Globus pallidus (tissue), 1 donor: Measurements from ENCODE around the gene SEL1L.
"Not testable (repeated sequence)": the region's sequence is repeated elsewhere in the genome, so short reads cannot be mapped to it uniquely, and the experiment has no call there.

Experiments used
- DNase-seq: peaks from one replicate; pipeline ENCODE4 v3.0.0-alpha.2; 2015; ENCODE audit warnings: low spot score

SEL1L gene

DNA sequence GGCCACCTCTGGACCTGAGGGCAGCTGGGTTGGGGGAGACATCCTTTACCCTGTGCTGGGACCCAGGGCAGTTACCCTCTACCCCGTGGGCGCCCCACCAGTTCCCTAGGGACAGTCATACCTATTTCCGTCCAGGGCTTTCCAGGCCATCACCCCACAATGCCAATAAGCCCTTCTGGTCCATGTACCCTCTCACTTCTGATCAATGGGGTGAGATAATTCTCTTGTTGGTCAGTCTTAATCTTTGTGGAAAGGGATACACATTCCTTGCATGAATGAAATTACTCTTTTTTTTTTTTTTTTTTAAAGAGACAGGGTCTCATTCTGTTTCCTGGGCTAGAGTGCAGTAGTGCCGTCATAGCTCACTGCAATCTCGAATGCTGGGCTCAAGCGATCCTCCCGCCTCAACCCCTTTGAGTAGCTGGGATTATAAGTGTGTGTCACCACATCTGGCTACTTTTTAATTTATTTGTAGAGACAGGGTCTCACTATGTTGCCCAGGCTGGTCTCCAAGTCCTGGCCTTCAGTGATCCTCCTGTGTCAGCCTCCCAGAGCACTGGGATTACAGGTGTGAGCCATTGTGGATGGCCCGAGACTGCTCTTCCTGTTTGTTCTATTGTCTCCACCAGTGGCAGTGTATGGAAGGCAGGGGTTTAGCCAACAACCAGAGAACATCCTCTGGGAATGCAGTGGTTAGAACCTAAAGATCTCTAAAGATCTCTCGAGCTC lies 87.2 kb downstream of the SEL1L start:
- DNase-seq: no peak

DNA sequence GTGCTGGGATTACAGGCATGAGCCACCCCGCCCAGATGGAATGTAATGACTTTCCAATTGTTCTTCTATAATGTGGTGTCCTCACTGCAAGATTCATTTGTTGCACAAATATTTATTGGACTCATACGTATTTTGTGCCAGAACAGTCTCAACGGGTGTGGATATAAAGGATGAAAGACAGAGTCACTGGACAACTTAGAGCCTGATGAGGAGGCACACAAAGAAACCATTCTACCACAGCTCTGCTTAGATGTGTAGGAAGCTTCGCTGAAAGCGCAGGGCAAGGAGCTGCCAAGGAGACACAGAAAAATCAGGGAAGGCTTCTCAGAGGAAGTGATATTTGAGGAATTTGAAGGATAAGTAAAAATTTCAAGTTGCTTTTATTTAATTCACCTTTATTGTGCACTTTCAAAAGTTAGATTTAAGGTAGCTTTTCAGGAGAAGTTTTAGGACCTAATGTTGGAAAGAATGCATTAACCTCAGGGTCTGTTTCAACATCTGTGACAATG lies 92.0 kb downstream of the SEL1L start:
- no peak for DNase-seq

DNA sequence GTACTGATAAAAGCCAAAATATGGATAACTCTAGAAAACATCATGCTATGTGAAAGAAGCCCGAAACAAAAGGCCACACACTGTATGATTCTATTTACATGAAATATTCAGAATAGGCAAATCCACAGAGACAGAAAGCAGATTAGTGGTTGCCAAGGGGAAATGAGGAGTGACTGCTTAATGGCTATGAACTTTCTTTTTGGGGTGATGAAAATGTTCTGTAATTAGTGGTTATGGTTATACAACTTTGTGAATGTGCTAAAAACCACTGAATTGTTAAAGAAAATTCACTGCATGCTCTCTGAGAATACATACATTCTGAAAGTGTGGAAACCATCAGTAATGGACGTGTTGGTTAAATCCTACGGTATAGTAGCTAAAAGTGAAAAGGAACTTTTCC lies 93.6 kb downstream of the SEL1L start:
- DNase-seq: no peak

DNA sequence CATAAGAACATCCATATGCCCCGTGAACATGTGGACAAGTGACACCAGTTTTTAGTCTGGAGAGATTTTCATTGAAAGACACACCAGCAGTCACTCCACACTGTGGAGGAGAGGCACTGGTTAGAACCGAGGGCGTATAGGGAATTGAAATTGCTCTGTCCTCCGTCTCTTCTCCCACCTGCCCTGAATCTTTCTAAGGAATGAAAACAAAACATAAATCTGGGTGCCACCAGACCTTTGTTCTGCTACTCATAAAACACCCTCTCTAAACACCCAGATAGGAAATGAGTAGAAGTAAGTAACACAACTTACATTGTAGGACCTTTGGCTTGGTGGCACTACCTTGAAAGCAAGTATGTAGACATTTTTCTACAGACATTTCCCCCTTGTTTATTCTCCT lies 96.4 kb downstream of the SEL1L start:
- DNase-seq: no peak

DNA sequence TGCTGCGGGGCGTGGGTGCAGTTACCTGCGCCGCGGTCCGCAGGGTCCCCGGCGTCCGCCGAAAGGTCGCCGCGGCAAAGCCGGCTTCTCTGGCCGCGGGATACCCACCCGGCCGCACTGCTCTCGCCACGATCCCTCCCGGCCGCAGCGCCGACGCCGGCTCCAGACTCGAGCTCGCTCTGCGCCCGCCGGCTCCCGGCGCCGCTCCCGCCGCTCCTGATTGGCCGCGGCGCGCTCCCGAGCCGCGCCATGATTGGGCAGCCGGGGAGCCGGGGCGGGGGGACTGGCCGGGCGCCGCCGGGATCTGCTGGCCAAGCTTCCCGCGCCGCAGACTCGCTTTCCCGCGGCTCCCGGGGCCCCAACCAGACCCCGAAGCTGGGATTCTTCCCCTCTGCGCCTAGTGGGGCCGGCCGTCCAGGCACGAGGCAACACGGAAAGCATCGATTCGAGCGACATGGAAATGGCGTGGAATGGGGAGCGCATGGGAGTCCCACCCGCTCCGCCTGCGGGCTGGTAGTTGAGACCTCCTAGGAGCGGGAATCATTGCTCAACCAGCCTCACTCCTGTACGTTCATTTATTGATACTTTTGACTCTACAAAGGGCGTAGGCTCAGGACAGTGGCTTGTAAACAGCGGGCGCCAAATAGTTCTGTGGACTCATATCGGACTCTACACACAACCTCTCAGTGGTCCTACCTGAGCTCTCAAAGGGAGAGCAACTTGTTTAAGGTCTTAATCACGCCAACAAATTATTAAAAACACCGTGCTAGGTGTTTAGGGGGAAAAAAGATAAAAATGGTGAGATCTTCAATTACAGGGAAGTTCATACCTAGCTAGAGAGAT lies 97.1 kb downstream of the SEL1L start:
- peak; percentile 75 for DNase-seq

DNA sequence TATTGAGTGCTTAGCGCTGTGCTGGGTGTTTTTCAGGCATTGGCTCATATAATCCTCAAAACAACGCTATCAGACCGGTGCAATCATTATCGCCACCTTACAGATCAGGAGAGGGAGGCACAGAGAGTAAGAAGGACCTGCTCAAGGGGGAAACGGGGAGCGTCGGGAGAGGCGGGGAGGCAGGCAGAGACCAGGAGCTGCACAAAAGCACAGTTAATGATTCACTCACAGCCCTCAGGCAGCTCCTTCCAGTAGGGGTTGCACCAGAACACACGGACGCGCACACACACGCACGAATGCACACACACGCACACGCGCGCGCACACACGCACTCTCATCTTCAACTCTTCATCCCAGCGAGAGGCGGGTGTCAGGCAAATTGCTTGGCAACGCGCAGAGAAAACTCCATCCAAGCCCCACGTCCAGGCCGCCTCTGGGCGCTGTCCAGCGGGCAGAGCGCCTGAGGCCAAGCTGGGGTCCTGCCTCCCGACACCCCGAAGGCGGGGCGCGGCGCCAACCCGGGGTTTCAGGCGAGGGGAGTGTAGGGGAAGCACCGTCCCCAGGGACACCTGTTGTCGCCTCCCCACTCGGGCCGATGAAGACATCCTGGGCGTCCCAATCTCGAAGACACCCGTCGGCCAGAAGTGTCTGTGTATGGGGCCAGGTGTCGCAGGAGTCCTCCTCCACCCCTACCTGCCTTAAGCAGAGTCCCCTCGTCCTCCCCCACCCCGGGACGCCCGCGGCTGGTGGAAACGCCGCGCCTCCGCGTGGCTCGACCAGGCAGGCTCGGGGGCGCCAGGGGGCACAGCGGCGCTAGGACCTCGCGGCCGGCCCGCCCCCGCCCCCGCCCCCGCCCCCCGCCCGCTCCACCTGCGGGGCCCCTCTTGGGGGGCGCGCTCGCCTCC lies 98.0 kb downstream of the SEL1L start:
- peak; percentile 54 for DNase-seq

DNA sequence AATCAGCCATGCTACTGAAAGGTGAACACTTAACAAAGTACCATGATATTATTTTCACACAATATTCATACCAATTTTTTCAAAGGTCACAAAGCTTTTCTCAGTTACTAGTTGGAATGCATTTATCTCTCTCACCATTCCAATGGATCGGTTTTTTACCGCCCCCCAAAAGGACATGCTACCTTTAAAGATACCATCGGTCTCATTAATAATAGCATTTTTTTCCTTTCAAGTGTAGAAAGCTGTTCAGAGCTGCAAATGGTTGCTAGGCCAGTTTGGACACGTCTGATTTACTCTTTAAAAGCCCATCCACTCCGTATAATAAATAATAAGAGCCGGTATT lies 98.6 kb downstream of the SEL1L start:
- DNase-seq: no peak

DNA sequence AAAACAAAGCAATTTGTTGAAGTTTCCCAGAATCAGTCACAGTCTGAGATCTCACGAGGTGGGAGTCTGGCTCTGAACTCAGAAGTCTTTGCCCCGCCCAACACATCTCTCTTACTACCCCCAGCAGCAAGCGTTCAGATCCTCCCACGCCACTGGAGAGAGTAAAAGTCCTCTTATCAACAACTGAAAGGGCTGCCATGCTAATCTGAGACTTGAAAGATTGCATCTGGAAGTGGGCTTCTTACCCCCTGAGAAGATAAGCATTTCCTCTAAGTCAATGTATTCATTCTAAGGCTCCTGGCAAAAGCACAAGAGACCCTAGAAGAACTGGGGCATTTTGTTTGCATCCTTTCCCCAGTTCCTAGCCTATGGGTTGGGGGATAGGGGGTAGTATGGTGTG lies 99.4 kb downstream of the SEL1L start:
- DNase-seq: no peak

DNA sequence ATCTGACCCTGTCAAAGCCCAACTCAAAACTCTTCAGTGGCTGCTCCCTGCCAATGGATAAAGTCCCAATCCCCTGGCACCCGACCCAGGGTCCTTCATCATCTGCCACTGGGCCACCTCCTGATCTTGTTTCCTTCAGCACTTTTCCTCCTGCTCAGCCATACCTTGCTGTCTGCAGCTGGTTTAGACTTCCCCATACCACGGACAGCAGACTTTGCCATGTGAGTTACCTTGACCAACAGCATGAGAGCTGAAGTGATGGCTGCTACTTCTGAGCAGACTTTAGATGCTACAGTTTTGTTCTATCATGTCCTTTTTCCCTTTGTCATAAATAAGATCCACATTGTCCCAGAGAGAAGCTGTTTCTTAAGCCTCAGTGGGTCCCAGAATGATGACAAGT lies 100.3 kb downstream of the SEL1L start:
- no peak for DNase-seq

DNA sequence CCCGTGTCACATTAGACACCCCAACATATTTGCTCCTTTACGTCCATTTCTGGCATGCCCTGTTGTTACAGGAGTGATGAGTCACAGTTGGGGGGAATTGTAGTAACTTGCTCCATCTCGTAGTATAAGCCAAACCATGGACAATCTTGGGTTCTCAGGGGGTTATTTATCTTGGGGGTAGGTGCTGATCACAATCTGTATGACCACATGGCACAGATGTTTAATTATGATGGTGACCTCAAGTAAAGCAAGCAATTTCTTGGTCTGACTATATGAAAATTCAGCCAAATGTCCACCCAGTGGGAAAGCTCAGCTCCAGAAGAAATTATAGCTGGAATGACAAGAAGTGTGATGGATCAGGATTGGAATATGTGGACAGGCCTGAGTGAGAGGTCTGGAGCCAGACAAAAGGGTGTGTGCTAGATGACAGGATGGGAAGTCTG lies 101.4 kb downstream of the SEL1L start:
- no peak for DNase-seq

DNA sequence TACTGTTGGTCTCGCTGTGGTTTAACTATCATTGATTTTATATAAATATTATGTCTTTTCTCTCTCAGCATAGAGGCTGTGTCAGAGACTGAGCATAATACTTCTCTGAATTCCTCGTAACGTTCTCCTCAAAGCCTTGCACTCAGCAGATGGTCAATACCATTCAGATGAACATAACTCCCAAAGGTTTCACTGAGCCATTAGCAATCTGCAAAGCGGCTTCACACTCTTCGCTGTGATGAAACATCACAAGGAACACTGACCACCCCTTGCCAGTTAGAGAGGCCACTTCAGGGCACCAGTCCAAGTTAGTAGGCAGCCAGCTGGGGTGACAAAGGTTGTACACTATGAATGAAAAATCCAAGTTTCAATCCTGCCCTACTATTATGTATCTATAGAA lies 103.4 kb downstream of the SEL1L start:
- no peak for DNase-seq

DNA sequence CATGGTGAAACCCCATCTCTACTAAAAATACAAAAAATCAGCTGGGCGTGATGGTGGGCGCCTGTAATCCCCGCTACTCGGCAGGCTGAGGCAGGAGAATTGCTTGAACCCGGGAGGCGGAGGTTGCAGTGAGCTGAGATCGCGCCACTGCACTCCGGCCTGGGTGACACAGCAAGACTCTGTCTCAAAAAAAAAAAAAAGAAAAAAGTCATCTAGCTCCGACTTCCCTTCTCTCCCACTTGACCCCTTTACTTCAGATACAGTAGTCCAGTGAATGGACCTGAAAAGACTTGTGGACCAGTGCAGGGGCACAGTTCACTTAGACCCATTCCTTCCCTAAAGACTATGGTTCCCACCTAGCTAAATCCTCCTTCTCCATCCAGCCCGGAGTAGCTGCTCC lies 103.9 kb downstream of the SEL1L start:
- DNase-seq: not testable (repeated sequence)

DNA sequence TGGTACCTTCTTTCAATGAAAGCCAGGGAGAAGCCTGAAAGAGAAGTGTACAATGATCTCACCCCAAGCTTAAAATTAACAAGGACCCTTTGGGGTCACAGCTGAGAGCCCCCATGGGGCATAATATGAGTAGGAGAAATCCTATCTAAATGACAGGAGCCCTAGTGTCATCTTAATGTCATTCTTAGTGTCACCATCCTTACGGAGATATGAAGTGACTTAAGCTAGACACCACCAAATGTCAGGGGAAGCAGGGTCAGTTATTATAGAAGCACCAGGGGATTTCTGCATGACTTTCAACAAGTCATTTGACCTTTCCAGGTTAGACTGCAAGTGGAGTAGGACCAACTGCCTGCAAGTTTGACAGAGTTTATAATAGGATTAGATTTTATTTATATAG lies 104.6 kb downstream of the SEL1L start:
- no peak for DNase-seq

DNA sequence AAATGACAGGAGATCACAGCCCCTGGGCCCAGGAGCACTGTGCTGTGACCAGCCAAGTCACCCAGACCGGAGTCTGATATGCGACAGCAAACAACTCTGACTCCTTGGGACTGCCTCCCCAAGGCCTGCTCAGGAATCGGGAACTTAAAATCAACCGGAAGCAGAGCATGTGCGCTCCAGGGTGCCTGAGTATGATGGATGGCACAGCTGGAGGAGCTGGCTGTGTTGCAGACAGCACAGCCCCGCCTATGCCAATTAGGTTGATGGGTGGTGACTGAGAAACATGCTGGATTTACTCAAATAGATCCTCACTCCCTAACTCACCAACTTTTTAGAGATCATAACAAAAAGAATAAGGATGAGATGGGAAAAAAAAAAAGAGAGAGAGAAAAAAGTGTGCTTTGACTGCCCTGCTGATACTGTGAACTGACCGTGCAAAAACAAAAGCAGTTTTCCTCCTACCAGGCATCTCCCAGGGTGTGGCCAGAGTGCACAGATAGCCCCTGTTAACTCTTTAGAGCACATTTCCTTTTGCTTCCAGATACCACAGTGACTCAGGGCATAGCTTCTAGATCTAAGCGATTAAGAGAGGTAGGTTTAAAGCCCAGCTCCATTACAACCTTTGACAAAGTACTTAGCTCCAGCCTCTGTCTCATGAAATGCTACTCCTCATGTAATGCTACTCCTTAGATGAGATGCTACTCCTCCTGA lies 106.2 kb downstream of the SEL1L start:
- no peak for DNase-seq

DNA sequence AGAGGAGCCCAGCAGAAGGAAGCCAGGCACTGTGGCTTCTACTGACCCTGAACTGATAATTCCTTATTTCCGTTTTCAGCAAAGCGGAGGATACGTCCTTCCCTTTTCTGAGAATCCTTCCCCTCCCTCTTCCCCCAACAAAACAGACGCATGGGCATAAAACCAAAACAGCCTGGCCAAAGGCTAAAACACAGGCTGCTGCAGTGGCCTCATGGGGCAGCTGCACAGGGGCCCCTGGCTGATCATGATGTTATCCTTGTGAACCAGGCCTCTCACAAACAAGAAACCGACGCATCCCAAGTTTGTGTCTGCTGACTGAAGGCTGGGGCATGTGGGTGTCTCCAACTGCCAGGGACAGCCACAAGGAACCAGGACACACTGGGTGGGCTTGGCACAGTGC lies 110.1 kb downstream of the SEL1L start:
- DNase-seq: no peak
